Kidney epithelial cell (primary cell): Measurements from ENCODE around the gene LSM3. TPM values are rescaled to one million over a fixed set of nuclear protein-coding genes. Genes with fewer than 3 reads are reported as not detected.

Experiments used
- DNase-seq: peaks from one replicate; pipeline ENCODE4 v3.0.0-alpha.2; 2010; ENCODE audit warnings: low read depth
- H3K27me3 ChIP-seq: 2 replicates; pipeline ENCODE4 v1.6.0; 2011; ENCODE audit warnings: low read length; ENCODE audit not compliant: control insufficient read depth, insufficient read depth
- H3K36me3 ChIP-seq: 2 replicates; pipeline ENCODE4 v1.5.1; 2011; ENCODE audit warnings: low read length; ENCODE audit not compliant: control insufficient read depth, insufficient read depth
- H3K4me3 ChIP-seq: 2 replicates; pipeline ENCODE4 v1.5.1; 2011; ENCODE audit warnings: low read depth, mild to moderate bottlenecking, control low read depth, low read length
- CTCF ChIP-seq: IDR thresholded peaks from 2 replicates; pipeline ENCODE4 v1.5.1; 2011; ENCODE audit warnings: mild to moderate bottlenecking, moderate library complexity, low read length, control low read depth, inconsistent platforms; ENCODE audit not compliant: insufficient read depth, poor library complexity, severe bottlenecking
- total RNA-seq: library from RNA; depleted of rRNA; stranded (reverse); fragments of >200 nt; gene quantifications from 2 replicates; pipeline ENCODE4 v1.2.3, GENCODE V29; 2015

The LSM3 gene
- total RNA-seq, 1 donor from 2014 or later = 9.3 TPM

GRCh38 chr3:14248849-14249523 lies 70.4 kb downstream of the LSM3 start:
- TF ChIP-seq CTCF = no peak
- DNase-seq = no peak
- peaks cover under 1% of the 10 kb centered on the region for H3K27me3 ChIP-seq
- no peak overlapping the region for H3K4me3 ChIP-seq
- no peaks in the 10 kb centered on the region for H3K36me3 ChIP-seq

Other genes starting within 250 kb of the LSM3 start
- gene CHCHD4, start 53.9 kb upstream of the LSM3 start, total RNA-seq = 18.4 and 20.7 TPM in 2 replicates
- gene TMEM43, start 53.8 kb upstream of the LSM3 start, total RNA-seq = 79.5 and 83.7 TPM in 2 replicates
- gene XPC, start 216 bp upstream of the LSM3 start, total RNA-seq = 34.9 and 35.4 TPM in 2 replicates
- 3.8 and 4.1 TPM in 2 replicates for gene SLC6A6, start 223.8 kb downstream of the LSM3 start, total RNA-seq